Spinal cord (tissue), 10 donors: ENCODE measurements around the gene ADD2. TPM values are rescaled to one million over a fixed set of nuclear protein-coding genes. Genes with fewer than 3 reads are reported as not detected.
"Not testable (repeated sequence)": the region's sequence is repeated elsewhere in the genome, so short reads cannot be mapped to it uniquely, and the experiment has no call there.

ENCODE experiments used
- DNase-seq, 6 donors: peaks; one replicate each; pipeline versions ENCODE4 v3.0.0 to v3.0.0-alpha.2; 2013 to 2015; ENCODE audit warnings: low spot score in 6 of 6, low read depth in 4 of 6
- H3K27ac ChIP-seq: one replicate; pipeline ENCODE4 v1.5.1; 2013; ENCODE audit warnings: low read depth, low read length, control low read depth
- H3K27me3 ChIP-seq: one replicate; pipeline ENCODE4 v1.6.1; 2013; ENCODE audit warnings: low read length; ENCODE audit not compliant: control insufficient read depth, insufficient read depth
- H3K36me3 ChIP-seq: one replicate; pipeline ENCODE4 v1.6.1; 2013; ENCODE audit warnings: low read length; ENCODE audit not compliant: control insufficient read depth, insufficient read depth
- H3K4me1 ChIP-seq: one replicate; pipeline ENCODE4 v1.6.1; 2013; ENCODE audit warnings: low read length; ENCODE audit not compliant: control insufficient read depth, insufficient read depth
- H3K4me3 ChIP-seq: one replicate; pipeline ENCODE4 v1.5.1; 2013; ENCODE audit warnings: low read depth, low read length, control low read depth
- H3K9me3 ChIP-seq: one replicate; pipeline ENCODE4 v1.6.1; 2013; ENCODE audit warnings: low read length; ENCODE audit not compliant: control insufficient read depth, insufficient read depth
- WGBS: methylation state at CpG from one replicate; pipeline ENCODE4 v1.1.5; 2013; ENCODE audit warnings: missing lambda C conversion rate; ENCODE audit not compliant: insufficient coverage; 5-methylcytosine and 5-hydroxymethylcytosine counted together
- polyA plus RNA-seq, 2 donors: library from polyadenylated mRNA; unstranded; fragments of 120-200 nt; gene quantifications; one replicate each; pipeline ENCODE4 v1.2.1, GENCODE V29; 2013; ENCODE audit not compliant: insufficient read length in 2 of 2
- total RNA-seq, 2 donors: library from RNA; depleted of rRNA in 1 of 2; stranded (reverse); fragments of 120-200 nt in 1 of 2; fragments of >200 nt in 1 of 2; gene quantifications; one replicate each; pipeline versions ENCODE4 v1.2.3 to v1.2.4, GENCODE V29; 2013 to 2014
- donor health status: healthy.

ADD2 gene
- total and polyA plus RNA-seq, 4 donors = 22.7 to 122 (median 68.7) TPM

DNA sequence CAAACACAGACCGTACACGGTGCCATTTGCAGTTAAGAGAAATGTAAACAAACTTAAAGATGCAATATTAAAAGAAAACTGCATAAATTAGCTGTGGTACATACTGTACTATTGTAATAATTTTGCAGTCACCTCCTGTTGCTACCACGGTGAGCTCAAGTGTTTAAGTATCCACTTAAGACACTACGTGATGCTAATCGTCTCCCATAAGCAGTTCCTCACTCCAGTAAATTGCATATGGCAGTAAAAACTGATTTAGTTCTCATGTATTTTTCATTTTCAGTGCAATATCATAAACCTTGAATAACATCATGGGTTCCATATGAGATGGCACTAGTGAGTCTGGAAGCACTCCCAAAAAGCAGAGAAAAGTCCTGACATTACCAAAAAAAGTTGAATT lies 38.0 kb upstream of the ADD2 start:
- DNase-seq = peak in 1 of 6 donors; percentile 80
- Histone ChIP-seq H3K27ac (no peak overlapping the region), H3K4me1 (no peaks in the 10 kb centered on the region), H3K4me3 (no peak overlapping the region), H3K36me3 (no peaks in the 10 kb centered on the region), H3K9me3 (no peaks in the 10 kb centered on the region), H3K27me3 (no peaks in the 10 kb centered on the region)
- WGBS = no CpG with 5 or more reads among the region's 5 CpGs

DNA sequence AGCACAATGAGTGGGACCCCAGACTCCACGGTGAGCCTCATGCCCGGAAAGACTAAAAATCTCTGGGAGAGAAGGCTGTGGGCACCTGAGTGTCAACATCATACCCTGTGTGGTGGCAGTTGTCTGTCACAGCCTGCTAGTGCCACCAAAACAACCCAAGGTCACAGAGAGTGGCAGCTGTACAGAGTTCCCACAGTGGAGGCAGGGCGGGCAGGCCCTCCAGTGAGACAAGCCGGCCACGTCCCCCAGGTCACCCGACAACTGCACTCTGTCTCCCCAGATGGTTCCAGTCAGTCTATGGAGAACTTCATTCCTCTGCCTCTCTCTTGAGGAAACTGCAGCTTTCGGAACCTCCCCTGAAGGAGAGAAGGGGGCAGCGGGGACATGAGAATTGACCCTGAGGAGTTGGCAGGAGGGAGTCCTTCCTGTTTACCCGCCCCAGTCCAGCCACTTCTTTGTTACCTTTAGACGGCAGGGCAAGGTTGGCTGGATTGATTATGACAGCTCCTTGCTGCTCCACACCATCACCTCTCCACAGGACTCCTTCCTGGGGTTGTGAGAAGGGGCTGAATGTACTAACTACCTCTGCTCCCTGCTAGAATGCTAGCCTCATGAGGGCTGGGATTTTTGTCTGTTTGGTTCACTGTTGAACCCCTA lies 33.7 kb upstream of the ADD2 start:
- 75% methylated on average over 6 of the region's 10 CpGs for WGBS
- Histone ChIP-seq H3K4me1 (no peaks in the 10 kb centered on the region), H3K9me3 (no peaks in the 10 kb centered on the region), H3K4me3 (no peak overlapping the region), H3K27me3 (no peaks in the 10 kb centered on the region), H3K36me3 (no peaks in the 10 kb centered on the region), H3K27ac (no peak overlapping the region)
- DNase-seq = no peak

DNA sequence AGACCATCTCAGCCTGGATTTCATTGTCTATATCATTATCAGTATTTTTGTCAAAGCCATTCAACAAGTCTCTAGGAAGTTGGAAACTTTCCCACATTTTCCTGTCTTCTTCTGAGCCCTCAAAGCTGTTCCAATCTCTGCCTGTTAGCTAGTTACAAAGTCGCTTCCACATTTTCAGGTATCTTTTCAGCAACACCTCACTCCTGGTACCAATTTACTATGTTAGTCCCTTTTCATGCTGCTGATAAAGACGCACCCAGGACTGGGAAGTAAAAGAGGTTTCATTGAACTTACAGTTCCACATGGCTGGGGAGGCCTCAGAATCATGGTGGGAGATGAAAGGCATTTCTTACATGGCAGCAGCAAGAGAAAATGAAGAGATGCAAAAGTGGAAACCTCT lies 31.7 kb upstream of the ADD2 start:
- no peaks in the 10 kb centered on the region for H3K9me3 ChIP-seq
- no peaks in the 10 kb centered on the region for H3K36me3 ChIP-seq
- WGBS = 100% methylated on average over 1 of the region's 2 CpGs
- H3K27ac ChIP-seq = no peak overlapping the region
- no peaks in the 10 kb centered on the region for H3K4me1 ChIP-seq
- H3K27me3 ChIP-seq = no peaks in the 10 kb centered on the region
- DNase-seq = no peak
- H3K4me3 ChIP-seq = no peak overlapping the region

DNA sequence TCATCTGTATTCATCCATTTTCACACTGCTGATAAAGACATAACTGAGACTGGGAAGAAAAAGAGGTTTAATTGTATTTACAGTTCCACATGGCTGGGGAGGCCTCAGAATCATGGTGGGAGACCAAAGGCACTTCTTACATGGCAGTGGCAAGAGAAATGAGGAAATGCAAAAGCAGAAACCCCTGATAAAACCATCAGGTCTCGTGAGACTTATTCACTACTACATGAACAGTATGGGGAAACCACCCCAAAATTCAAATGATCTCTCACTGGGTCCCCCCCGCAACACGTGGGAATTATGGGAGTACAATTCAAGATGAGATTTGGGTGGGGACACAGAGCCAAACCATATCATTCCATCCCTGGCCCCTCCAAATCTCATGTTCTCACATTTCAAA lies 30.0 kb upstream of the ADD2 start:
- not testable (repeated sequence) for H3K36me3 ChIP-seq, H3K27me3 ChIP-seq, H3K4me3 ChIP-seq, H3K27ac ChIP-seq, H3K9me3 ChIP-seq, DNase-seq, H3K4me1 ChIP-seq
- WGBS = no CpG with 5 or more reads among the region's 3 CpGs

DNA sequence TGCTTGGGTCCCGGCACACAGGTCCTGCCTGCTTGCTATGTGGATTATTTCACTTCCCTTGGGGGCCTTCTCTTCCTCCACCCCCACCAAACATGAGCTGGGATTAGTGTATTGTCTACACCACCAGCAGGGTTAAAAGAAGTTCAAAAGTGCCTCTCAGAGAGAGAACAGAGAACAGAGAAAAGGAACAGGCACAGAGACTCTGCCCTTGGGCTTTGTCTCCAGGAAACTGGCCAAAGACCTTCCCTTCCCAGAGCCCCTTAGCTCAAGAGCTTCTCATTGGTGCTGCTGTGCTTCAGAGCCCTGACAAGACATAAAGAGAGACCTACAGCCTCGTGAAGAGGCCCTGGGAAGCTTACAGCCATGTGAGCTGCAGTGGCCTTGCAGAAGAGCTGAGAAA lies 29.5 kb upstream of the ADD2 start:
- H3K27ac ChIP-seq = no peak overlapping the region
- no peak for DNase-seq
- WGBS = 17% methylated on average over 1 of the region's 2 CpGs
- no peaks in the 10 kb centered on the region for H3K9me3 ChIP-seq
- no peaks in the 10 kb centered on the region for H3K4me1 ChIP-seq
- no peaks in the 10 kb centered on the region for H3K36me3 ChIP-seq
- H3K4me3 ChIP-seq = no peak overlapping the region
- H3K27me3 ChIP-seq = peaks cover 2% of the 10 kb centered on the region

DNA sequence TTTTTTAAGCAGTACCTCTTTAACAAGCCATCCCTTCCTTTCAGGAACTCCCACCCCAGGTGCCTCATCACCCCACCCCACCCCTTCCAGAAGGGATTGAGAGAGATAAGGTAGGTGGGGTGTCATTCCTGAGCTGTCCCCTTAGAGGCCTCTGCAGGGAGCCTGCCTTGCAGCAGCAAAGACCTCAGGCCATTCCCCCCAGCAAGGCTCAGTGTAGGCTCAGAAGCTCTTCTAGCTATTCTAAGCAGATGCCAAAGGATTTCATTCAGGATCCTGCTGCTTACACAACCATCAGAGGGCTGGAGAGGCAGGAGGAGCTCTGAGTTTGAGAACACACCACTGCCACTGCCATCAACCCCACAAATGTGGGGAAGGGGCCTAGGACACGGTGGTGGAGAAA lies 28.3 kb upstream of the ADD2 start:
- no peak overlapping the region for H3K27ac ChIP-seq
- H3K4me3 ChIP-seq = no peak overlapping the region
- no peak for DNase-seq
- no peaks in the 10 kb centered on the region for H3K4me1 ChIP-seq
- H3K9me3 ChIP-seq = no peaks in the 10 kb centered on the region
- WGBS = 50% methylated on average over 1 of the region's 1 CpG
- H3K36me3 ChIP-seq = no peaks in the 10 kb centered on the region
- H3K27me3 ChIP-seq = peaks cover 12% of the 10 kb centered on the region

DNA sequence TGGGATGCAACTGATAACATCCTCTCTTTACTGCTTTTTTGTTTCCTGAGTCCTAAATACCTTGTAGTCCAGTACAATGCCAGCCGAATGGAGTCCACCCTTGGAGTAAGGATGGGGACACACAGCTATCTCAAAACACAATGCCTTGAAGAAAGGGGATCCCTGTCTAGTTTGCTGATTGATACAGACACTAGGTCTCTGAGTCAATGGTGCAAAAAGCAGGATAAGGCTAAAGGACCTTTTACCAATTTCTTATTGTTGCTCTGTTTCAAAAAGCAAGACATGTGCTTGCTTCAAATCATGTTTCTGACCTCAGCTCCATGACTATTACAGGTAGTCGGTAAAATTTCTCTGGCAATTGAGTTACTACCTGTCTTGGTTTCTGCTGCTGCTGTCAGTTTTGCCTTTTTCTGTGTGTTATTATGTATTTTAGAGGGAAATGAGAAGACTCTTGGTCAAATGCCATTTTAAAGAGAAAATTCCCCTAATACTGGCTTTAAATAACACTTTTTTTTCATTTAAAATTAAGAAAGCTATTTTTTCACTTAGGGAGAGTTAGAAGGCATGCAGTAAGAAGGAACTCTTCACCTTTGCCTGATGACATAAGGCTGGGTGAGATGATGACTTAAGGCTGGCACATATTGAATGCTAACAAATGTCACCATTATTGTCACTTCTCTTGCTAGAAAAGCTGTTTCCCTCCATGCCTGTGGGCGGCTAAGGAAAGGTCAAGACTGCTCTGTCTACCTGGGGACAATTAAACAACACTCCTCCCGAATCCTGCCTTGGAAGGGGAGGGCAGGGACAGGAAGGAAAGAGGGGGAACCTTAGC lies 27.4 kb upstream of the ADD2 start:
- Histone ChIP-seq H3K9me3 (no peaks in the 10 kb centered on the region), H3K36me3 (no peaks in the 10 kb centered on the region), H3K27me3 (peaks cover 20% of the 10 kb centered on the region), H3K4me1 (peaks cover 4% of the 10 kb centered on the region), H3K4me3 (no peak overlapping the region), H3K27ac (no peak overlapping the region)
- DNase-seq = no peak
- WGBS = 63% methylated on average over 1 of the region's 4 CpGs

DNA sequence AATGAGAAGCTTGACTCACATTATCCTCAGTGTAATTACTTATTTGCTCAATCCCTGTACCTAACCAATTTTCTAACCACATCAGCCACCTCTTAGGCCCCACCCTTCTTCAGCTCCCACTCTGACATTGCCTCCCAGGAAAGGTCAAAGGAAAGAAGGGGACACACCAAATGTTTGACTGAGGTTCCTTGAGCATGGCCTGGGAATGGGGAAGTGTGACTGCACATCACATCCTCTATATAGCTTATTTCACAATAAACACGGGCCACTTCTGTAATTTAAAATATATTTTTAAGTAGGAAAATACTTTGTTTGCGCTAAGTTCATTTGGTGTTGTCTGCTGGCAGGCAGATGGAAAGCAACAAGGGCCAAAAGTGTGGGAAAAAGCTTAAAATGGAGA lies 25.4 kb upstream of the ADD2 start:
- no CpG with 5 or more reads among the region's 2 CpGs for WGBS
- Histone ChIP-seq H3K4me1 (peaks cover 15% of the 10 kb centered on the region), H3K9me3 (no peaks in the 10 kb centered on the region), H3K4me3 (no peak overlapping the region), H3K36me3 (no peaks in the 10 kb centered on the region), H3K27ac (no peak overlapping the region), H3K27me3 (peaks cover 36% of the 10 kb centered on the region)
- no peak for DNase-seq

DNA sequence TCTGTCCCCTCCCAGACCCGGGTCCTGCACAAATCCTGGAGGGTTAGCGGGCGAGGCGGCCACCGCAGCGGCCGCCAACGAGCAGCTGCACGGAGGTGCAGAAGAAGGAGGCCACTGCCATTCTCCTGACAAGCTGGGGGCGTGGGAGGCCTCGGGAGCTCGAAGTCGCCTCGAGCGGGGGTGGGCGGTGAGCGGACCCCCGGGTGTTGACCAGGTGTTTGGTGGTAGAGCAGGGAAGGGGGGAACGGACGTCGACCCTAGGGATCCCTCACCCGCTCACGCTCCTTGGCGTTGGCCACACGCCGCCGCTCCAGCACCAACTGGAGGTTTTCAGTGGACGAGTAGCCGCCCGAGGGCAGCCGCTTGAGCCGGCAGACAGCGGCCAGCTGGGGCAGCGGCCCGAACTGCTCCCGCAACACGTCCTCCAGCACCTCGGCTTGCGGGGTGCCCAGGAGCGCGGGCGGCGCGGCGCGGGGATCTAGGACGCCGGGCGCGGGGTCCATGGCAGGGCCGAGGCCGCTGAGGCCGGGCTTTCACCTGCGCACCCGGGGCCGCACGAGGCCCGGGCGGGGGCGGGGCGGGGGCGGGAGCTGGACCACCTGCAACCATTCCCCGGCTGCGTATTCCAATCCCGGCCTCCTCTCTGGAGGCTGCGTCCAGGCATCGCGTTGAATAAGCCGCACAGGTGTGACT lies 22.3 kb upstream of the ADD2 start, which contains the start of gene FIGLA:
FIGLA (minus strand) TSS at position 508 of the 693 bp plus-strand sequence; CDS start at position 503, 5 bp downstream.
- Histone ChIP-seq H3K27me3 (peaks cover 50% of the 10 kb centered on the region), H3K4me1 (peaks cover 15% of the 10 kb centered on the region), H3K9me3 (no peaks in the 10 kb centered on the region), H3K36me3 (no peaks in the 10 kb centered on the region), H3K27ac (no peak within 1 kb of the TSS), H3K4me3 (peak within 1 kb of the TSS; percentile 24)
- WGBS = under 1% methylated on average over 67 of the region's 69 CpGs
- DNase-seq = no peak
